HG03196 (cell line): ENCODE results near the gene CHCHD10.
A peak's percentile ranks its signal among the peaks of the same experiment; 100 is the strongest.

Experiments
- ATAC-seq: cut with Tn5 transposase; IDR thresholded peaks from one replicate; pipeline ENCODE4 v1.9.1; 2021; ENCODE audit not compliant: unreplicated experiment

CHCHD10 gene

DNA sequence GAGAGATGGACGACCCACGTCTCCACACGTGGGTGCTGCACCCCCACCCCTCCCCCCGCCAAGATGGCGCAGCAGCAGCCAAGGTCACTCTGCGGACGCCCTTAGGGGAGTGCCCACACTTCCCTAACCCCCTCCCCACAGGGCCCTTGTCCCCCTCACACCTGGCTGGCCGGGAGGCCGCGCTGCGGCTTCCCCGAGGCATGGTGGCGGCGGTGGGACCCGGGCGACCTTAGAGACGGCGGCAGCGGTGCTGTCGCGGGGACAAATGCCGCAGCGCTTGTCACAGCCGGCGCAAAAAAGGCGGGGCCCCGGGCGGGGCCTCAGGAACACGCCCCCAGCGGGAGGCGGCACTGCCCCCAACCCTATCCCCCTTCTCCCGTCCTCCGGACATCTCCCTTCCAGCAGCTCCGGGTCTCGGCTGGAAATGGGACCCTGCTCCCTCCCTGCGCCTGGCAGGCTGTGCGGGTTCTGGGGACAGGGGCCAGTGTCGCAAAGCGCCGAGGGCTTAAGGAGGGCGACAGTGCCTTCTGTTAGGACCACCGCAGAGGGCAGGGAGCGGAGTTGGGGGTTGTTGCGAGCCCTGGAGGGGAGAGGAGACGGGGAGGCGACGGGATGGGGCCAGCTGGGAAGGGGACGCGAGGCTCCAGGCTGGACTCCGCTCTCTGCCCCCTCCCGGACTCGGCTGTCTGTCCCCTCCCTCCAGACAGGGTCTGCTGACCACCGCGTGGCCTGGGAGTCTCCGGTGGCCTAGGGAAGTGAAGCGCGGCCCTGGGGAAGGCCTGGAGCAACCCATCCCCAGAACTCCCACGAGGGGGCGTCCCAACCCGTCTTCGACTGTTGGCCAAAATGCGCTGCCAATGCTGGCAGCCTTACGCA lies at the start of gene CHCHD10:
TSS of gene CHCHD10 (minus strand) at position 300 of the 876 bp plus-strand sequence. CDS start at position 202, 98 bp downstream.
- no peak for ATAC-seq

DNA sequence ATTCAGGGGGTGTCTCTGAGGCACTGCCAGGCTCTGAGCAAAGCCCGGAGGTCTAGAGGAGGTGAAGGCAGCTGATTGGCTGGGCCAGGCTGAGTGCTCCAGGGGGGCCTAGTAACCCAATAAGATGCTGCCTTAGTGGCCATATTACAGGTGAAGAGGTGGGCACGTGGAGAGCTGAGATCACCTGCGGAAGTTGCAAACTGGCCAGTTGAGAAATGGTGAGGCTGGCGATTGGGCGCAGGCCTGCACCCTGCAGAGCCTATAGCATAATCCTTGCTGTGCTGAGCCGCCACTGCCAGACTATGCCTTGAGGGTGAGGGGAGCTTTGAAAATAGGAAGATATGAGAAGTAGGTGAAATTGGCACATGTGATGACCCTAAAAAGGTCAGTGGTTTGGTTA lies 49.4 kb upstream of the CHCHD10 start:
- no peak for ATAC-seq

DNA sequence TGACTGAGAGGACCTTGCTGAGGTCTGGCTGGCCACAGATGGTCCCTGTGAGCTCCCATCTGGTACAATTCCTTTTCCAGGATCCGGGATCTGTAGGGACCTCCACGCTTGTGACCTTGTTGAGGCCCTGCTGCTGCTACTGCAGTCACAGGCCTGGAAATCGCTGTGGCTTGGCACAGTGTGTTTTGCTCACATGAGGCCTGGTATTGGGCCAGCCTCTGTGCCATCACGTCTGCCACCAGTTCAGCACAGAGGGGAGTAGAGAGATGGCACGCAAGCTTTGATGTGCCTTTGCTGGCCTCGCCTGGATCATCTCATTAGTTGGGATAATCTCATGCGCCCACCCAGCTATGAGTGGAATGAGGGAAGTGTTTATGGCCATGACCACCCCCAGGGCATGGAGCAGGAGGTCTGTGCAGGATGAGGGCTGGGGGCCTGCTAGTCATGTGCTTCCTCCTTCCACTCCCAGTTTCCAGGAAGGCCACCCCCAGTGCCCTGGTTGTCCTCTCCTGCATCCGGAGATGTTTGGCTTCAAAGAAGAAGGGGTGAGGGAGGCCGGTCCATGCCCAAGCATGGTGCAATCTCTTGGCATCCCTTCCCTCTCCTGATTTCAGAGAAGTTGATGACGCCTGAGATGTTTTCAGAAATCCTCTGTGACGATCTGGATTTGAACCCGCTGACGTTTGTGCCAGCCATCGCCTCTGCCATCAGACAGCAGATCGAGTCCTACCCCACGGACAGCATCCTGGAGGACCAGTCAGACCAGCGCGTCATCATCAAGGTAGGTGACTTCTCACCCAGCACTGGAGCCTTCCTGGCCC lies 48.6 kb upstream of the CHCHD10 start:
- no peak for ATAC-seq

DNA sequence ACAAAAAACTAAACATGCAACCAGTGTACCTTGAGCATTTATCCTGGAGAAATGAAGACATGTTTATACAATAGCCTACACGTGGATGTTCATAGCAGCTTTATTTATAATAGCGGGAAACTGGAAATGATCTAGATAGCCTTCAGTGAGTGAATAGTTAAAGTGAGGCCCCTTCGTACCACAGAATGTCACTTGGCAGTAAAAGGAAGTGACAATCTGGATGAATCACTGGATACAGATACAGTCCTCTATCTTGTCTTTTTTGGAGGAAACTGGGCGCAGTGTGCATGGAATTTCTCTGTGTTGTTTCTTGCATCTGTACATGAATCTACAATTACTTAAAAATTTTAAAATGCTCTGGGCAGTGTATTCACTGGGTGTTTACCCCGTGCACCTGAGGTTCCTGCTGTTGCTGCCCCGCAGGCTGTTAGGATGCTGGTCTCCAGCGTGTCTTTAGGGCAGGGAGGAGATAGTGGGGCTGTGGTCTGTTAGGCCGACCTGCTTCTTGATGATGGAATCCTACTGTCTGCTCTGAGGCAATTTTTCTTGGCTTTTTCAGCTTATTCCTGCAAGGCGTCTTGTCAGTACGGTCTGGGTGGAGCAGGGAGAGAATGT lies 47.9 kb upstream of the CHCHD10 start:
- ATAC-seq: no peak

DNA sequence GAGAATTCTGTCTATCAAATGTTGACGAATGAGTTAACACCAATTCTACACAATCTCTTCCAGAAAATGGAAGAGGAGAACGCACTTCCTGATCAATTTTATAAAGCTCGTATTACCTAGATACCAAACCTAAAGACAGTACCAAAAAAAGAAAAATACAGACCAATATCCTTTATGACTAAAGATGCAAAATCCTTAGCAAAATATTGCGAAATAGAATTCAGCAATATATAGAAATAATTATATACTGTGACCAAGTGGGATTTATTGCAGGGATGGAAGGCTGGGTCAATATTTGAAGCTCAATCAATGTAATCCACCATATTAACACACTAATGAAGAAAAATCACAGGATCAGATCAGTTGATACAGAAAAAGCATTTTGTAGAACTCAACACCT lies 44.6 kb upstream of the CHCHD10 start:
- ATAC-seq: no peak

DNA sequence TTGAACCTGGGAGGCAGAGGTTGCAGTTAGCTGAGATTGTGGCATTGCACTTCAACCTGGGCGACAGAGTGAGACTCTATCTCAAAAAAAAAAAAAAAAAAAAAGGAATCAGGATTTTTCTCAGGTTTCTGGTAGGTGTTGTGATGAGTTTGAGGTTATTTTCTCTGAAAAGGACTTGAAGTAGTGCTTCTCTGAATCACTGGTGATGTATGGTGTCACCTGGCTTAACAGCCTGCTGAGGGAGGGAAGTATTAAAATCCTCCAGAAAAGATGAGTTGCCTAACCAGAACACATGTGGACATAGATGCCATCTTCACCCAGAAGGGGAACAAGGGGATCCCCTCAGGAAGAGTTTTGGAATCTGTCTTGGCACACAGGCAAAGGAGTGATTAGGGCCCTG lies 39.1 kb upstream of the CHCHD10 start:
- no peak for ATAC-seq

DNA sequence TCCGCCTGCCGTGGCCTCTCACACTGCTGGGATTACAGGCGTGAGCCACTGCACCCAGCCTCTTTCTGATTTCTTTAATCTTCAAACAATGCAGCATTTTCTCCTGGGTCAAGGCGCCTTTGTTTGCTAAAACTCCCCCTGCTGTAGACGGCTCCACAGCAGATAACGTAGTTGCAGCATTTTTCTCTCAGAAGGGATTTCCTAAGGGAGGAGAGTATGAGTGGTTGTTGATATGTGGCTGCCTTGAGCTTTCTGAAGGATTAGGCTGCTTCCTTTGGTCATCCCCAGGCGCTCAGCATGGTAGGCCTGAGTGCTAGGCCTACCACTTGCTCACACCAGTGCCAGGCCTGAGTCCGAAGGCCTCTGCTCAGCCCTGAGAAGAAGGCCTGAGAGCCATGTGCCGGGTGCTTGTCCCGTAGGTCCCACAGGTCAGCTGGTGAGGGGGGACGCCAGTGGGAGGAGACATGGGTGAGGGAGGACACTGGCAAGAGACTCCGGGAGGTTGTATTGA lies 37.1 kb upstream of the CHCHD10 start:
- ATAC-seq: no peak

DNA sequence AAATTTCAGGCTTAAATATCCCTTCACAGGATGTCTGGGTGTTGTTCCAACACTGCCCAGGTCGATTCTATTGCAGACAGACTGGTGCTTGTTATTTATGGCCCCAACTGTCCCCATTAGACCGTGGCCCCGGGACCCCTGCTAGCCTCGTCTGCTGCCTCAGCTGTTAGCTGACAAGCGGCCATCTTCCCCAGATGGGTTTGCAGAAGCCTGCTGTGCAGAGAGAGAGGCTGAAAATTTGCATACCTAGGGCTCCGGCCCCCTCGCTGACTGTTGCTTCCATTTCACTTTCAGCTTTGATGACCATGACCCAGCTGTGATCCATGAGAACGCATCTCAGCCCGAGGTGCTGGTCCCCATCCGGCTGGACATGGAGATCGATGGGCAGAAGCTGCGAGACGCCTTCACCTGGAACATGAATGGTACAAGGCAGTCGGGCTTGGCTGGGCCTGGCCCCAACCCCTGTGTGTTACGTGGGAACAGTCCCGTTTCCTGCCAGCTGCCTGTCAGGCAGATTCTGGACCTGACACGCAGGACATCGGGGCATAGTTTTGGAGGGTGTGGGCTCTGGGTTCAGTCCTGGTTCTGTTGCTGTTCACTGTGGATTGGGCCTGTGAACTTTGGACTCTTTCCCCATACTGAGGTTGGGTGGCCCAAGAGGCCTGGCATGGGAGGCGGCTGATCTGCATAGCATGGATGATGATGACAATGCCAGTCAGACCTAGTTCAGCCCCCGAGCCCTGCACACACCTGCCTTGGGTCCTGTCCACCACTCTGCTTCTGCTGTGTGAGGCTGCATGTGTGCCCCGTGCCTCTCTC lies 35.4 kb upstream of the CHCHD10 start:
- no peak for ATAC-seq

DNA sequence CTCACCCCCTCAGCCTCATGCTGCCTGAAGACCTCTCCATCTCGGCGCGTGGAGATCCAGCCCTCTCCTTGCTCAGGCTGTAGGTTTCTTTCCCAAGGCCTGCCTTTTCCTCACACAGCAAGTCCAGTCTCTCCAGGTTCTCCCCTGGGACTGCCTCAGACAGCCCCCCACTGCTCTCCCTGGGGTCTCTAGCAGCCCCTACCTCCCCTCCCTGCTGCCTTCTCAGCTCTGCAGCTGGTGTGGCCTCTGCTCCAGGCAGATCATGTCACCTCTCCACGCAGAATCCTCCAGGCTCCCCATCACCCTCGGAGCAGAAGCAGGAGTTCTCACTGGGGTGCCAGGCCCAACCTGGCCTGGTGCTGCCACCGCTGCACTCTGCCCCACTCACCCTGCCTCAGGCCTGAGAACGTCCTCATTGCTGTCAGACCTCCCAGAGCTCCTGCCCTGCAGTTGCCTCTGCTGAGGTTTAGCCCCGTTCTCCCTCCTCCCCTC lies 34.2 kb upstream of the CHCHD10 start:
- no peak for ATAC-seq

DNA sequence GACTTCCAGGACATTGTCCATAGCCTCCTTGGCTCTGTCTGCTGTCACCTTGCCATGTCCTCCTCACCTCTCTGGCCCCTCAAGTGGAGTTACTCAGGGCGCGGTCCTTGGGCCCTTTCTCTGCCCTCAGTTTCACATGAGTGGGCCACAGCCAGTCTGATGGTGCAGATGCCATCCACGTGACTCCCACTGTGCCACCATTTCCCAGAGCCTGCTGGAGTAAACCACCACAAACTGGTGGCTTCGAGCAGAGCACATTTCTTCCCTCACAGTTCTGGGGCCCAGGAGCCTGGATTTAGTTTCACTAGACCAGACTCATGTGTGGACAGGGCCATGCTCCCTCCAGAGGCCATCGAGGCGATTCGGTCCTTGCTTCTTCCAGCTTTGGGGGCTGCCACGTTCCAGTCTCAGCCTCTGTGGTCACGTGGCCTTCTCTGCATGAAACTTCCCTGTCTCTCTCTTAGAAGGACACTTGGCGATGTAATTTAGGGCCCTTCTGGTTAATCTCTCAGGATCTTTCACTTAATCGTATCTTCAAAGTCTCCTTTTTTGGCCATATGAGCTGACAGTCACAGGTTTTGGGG lies 33.6 kb upstream of the CHCHD10 start:
- no peak for ATAC-seq

DNA sequence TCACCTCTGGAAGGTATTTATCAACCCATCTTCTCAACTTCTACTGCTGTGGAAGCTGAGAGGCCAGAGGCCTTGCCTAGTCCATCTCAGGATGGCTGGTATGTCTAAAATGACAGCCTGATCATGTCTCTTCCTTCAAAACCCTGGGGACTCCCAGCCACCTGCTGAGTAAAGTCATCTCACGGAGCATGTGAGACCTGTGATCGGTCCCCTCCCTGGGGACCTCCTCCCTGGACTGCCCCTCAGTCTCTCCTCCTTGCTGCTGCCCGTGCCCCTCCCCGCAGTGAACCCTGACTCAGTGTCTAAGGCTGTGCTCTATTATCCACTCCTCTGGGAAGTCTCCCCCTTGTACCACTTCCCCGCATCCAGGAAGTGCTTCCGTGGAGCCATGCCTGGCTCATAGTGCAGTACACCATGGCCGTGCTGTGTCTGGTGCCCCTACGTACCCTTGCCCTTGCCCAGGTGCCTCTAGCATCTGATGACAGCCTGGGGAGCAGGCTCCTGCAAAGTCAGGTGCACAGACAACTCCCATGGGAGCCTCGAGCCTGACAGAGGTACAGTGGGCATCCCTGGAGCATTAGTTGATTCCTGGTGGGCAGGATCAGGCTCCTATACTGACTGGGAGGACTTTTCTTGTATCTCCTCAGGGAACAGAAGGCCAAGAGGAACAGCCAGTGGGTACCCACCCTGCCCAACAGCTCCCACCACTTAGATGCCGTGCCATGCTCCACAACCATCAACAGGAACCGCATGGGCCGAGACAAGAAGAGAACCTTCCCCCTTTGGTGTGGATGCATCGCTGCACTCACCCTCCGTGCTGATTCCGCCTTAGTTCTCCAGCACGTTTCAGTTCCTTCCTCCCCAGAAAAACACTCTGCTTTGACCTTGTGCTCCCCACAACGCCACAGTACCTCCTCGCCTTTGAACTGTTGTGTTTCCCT lies 32.8 kb upstream of the CHCHD10 start:
- ATAC-seq: peak; percentile 54

DNA sequence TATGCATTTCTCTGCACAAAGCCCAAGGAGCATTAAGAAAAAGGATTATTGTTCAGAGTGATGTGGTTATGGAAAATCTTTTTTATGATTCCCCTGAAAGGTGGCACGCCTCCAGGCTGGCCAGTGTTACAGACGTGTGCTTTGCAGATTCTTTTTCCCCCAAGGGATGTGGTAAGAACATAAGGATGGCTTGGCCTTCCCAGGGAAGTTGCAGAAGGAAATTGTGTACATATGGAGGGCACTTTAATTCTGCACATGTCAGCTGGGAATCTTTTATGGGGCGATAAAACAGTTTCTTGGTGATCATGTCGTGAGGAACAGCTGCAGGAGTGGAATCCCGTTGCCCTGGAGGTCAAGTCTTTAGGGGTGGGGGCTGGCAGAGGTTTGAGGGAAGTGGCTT lies 28.7 kb upstream of the CHCHD10 start:
- ATAC-seq: no peak

DNA sequence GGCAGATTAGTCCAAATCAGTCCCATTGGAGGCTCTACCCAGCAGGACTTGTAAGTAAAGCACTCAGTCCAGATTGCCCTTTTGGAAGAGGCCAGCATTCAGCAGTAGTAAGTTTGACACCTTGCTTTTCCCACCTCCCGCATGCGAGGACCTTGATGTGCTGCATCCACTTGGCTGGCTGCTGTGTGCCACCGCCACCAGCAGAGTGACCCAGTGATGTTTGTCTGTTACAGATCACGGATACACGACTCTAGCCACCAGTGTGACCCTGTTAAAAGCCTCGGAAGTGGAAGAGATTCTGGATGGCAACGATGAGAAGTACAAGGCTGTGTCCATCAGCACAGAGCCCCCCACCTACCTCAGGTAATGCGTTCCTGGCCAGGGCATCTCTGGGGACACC lies 25.6 kb upstream of the CHCHD10 start:
- no peak for ATAC-seq

DNA sequence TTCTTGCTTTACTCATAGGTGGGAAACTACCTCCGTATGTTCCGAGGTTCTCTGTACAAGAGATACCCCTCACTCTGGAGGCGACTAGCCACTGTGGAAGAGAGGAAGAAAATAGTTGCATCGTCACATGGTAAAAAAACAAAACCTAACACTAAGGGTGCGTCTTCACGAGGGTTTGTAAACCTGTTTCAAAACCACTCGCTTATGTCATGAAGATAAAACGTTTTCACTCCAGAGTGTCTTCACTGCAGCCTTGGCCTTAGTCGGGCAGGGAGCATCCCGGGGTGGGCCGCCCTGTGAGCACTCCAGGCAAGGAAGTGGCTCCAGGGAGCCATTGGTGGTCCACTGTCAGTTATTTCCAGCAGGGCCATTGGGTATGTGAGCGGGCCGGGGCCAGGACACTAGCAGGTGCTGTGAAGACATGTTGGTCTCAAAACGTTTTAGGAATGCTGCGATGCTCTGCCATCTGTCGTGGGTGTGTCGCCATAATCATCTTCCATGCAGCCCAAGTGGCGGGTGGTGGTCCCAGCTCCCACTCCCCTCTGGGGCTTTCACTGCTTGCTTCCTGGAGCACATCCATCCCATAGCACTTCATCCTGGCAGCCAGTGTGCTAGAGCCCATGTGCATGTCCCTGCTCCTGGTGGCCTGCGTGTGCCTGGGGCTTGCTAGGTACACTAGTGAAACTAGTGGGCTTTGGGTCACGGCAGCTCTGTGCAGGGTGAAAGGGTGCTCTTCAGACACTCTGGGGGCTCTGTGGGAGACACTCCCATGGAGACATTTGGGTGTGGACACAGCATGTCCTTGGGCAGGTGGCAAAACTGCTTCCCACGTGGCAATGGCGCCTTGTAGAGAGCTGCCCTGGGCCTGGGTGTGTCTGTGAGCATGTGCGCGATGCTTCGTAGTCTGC lies 24.2 kb upstream of the CHCHD10 start:
- ATAC-seq: no peak

DNA sequence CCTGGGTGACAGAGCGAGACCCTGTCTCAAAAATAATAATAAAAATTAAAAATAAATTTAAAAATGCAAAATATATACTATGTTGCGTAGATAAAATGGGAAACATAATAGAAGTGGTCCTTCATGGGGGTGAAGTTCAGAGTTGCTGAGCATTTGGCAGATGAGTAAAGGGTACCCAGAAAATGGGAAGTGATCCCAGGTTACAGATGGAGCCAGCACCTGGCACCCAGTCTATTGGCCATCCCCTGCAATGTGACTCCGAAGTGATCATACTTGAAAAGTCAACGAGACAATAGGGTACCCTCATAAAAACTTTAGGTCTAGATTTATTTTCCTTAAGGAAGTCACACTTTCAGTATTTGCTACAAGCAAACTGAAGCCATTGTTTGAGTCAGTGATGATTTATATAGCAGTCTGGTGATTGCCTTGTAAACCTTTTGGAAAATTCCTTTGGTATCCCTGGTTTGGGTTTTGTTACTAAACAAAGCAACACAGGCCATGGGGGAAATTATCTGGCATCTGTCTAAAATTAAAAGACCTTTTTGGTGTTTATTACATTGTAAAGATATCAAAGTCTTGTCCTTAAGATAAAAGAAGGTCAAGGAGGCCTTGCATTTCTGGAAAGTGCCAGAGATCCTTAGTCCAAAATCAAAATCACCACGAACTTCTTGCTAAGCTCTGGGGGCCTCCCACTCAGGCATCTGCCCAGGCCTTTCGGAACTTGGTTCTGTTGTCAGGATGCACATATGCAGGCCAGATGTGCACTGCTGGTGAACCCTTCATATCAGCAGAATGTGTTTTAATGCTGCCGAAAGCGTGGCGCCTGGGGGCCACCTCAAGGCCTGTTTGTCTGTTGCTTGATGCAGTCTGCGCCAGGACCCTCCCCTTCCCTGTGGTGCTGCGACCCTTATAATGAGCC lies 23.3 kb upstream of the CHCHD10 start:
- ATAC-seq: no peak

DNA sequence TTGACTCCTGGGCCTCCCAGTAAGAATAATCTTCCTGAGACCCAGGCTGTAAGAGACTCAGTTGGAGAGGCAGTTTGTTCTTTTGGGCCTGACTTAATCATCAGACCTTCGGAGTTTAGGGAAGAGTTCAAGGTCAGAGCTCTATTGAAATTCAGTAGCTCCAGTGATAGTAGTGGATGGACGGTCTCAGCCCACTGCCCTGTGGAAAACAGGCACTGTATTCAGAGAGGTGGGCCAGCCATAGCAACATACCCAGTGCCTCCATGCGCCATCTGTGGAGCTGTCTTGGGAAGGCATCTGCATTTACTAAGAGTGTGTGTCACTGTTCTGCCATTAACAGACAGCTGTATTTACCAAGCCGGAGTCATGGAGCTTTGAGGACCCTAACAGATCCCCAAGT lies 21.9 kb upstream of the CHCHD10 start:
- ATAC-seq: no peak

DNA sequence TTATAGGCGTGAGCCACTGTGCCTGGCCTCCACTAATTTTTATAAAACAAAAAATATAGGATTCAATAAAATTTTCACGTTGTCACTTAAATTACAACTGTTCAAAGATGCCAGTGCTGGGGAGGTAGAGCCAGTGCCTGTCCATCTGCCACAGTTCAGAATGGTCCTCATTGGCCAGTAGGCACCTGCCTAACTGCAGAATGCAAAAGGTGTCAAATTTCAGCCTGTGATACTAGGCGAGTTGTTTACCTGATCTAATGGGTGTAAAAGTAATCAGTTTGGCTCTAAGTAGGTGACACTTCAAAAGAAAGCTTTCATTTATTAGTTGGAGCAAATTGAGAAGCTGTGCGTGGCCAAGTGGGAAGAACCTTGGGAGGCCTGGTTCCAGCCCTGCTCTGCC lies 21.3 kb upstream of the CHCHD10 start:
- no peak for ATAC-seq
